Measurements from ENCODE around the gene NDUFB8. TPM values are rescaled to one million over a fixed set of nuclear protein-coding genes. Genes with fewer than 3 reads are reported as not detected.
"Not testable (repeated sequence)": the region's sequence is repeated elsewhere in the genome, so short reads cannot be mapped to it uniquely, and the experiment has no call there.

The NDUFB8 gene
- 74.9 TPM for total RNA-seq (ENCODE audit: insufficient read depth, low replicate concordance)

- peak; percentile 94 for DNase-seq (ENCODE audit: low spot score)
These were observed at the start of gene NDUFB8 for GRCh38 chr10:100529475-100530298. Gene NDUFB8 (minus strand): TSS chr10:100529871. CDS start chr10:100529851, 20 bp downstream.

- DNase-seq (ENCODE audit: low spot score) = no peak
These were observed 46.6 kb upstream of the NDUFB8 start for GRCh38 chr10:100576282-100576635.

GRCh38 chr10:100575585-100576281 lies 46.1 kb upstream of the NDUFB8 start:
- no peak for DNase-seq (ENCODE audit: low spot score)

- DNase-seq (ENCODE audit: low spot score) = not testable (repeated sequence)
These were observed 45.5 kb upstream of the NDUFB8 start for GRCh38 chr10:100575146-100575545.

- no peak for DNase-seq (ENCODE audit: low spot score)
These were observed 41.6 kb upstream of the NDUFB8 start for GRCh38 chr10:100571084-100571856.

- DNase-seq (ENCODE audit: low spot score) = no peak
These were observed 40.8 kb upstream of the NDUFB8 start for GRCh38 chr10:100570506-100570905.

GRCh38 chr10:100569687-100570481 lies 40.2 kb upstream of the NDUFB8 start:
- DNase-seq (ENCODE audit: low spot score) = no peak

GRCh38 chr10:100568912-100569311 lies 39.2 kb upstream of the NDUFB8 start:
- DNase-seq (ENCODE audit: low spot score) = no peak

- DNase-seq (ENCODE audit: low spot score) = no peak
These were observed 38.2 kb upstream of the NDUFB8 start for GRCh38 chr10:100567826-100568225.

- DNase-seq (ENCODE audit: low spot score) = no peak
These were observed 37.6 kb upstream of the NDUFB8 start for GRCh38 chr10:100567249-100567648.

- DNase-seq (ENCODE audit: low spot score) = no peak
These were observed 36.9 kb upstream of the NDUFB8 start for GRCh38 chr10:100566561-100566960.

- no peak for DNase-seq (ENCODE audit: low spot score)
These were observed 35.7 kb upstream of the NDUFB8 start for GRCh38 chr10:100565206-100565985.

- peak; percentile 51 for DNase-seq (ENCODE audit: low spot score)
These were observed 32.5 kb upstream of the NDUFB8 start for GRCh38 chr10:100562008-100562672.

- DNase-seq (ENCODE audit: low spot score) = no peak
These were observed 31.3 kb upstream of the NDUFB8 start for GRCh38 chr10:100561005-100561404.

- DNase-seq (ENCODE audit: low spot score) = no peak
These were observed 30.6 kb upstream of the NDUFB8 start for GRCh38 chr10:100560248-100560647.

- DNase-seq (ENCODE audit: low spot score) = no peak
These were observed 25.2 kb upstream of the NDUFB8 start for GRCh38 chr10:100554902-100555301.

- DNase-seq (ENCODE audit: low spot score) = no peak
These were observed 24.3 kb upstream of the NDUFB8 start for GRCh38 chr10:100553929-100554328.

- DNase-seq (ENCODE audit: low spot score) = no peak
These were observed 22.1 kb upstream of the NDUFB8 start for GRCh38 chr10:100551738-100552137.

GRCh38 chr10:100551196-100551595 lies 21.5 kb upstream of the NDUFB8 start:
- no peak for DNase-seq (ENCODE audit: low spot score)

- no peak for DNase-seq (ENCODE audit: low spot score)
These were observed 15.3 kb upstream of the NDUFB8 start for GRCh38 chr10:100544950-100545349.
